GM19438 (cell line): Measurements from ENCODE around the gene DMRT2.

ENCODE experiments used
- ATAC-seq: cut with Tn5 transposase; IDR thresholded peaks from one replicate; pipeline ENCODE4 v1.9.1; 2021; ENCODE audit warnings: low read depth; ENCODE audit not compliant: unreplicated experiment

Gene DMRT2

GRCh38 chr9:1046639-1047572 is 3.3 kb upstream of the DMRT2 start:
- ATAC-seq = no peak

- no peak for ATAC-seq
Observed at GRCh38 chr9:1047591-1048230, 2.4 kb upstream of the DMRT2 start.

- no peak for ATAC-seq
Observed at GRCh38 chr9:1048231-1048619, 1.9 kb upstream of the DMRT2 start.

GRCh38 chr9:1048811-1049210 is 1.3 kb upstream of the DMRT2 start:
- ATAC-seq = no peak

- no peak for ATAC-seq
Observed at GRCh38 chr9:1049641-1050040, 516 bp upstream of the DMRT2 start.

GRCh38 chr9:1051210-1051583 is 1.0 kb downstream of the DMRT2 start:
- no peak for ATAC-seq

- no peak for ATAC-seq
Observed at GRCh38 chr9:1051584-1052275, 1.6 kb downstream of the DMRT2 start.

GRCh38 chr9:1052365-1053281 is 2.5 kb downstream of the DMRT2 start:
- ATAC-seq = no peak

- no peak for ATAC-seq
Observed at GRCh38 chr9:1053282-1053621, 3.1 kb downstream of the DMRT2 start.

- no peak for ATAC-seq
Observed at GRCh38 chr9:1053986-1054425, 3.8 kb downstream of the DMRT2 start.

GRCh38 chr9:1055166-1055565 is 5.0 kb downstream of the DMRT2 start:
- no peak for ATAC-seq

GRCh38 chr9:1057910-1058309 is 7.8 kb downstream of the DMRT2 start:
- no peak for ATAC-seq

GRCh38 chr9:1058826-1059487 is 8.8 kb downstream of the DMRT2 start:
- ATAC-seq = no peak

- no peak for ATAC-seq
Observed at GRCh38 chr9:1065130-1065529, 15.0 kb downstream of the DMRT2 start.

- no peak for ATAC-seq
Observed at GRCh38 chr9:1070692-1071091, 20.5 kb downstream of the DMRT2 start.

GRCh38 chr9:1071730-1072129 is 21.6 kb downstream of the DMRT2 start:
- no peak for ATAC-seq

- ATAC-seq = no peak
Observed at GRCh38 chr9:1073497-1073896, 23.3 kb downstream of the DMRT2 start.

- ATAC-seq = no peak
Observed at GRCh38 chr9:1077616-1078015, 27.5 kb downstream of the DMRT2 start.

GRCh38 chr9:1083325-1083913 is 33.3 kb downstream of the DMRT2 start:
- no peak for ATAC-seq

- no peak for ATAC-seq
Observed at GRCh38 chr9:1085086-1085485, 34.9 kb downstream of the DMRT2 start.
